DOHH2 (cell line): Measurements from ENCODE around the gene PRSS56.

Source experiments
- H3F3A ChIP-seq: fragments of 200-600 bp; sonication (generic), shearing (Covaris generic); 2 replicates; pipeline ENCODE4 v1.6.0; 2016; ENCODE audit warnings: antibody characterized with exemption, mild to moderate bottlenecking; ENCODE audit not compliant: control insufficient read depth, insufficient read depth
- H3K27ac ChIP-seq: fragments of 200-600 bp; sonication (generic); 2 replicates; pipeline ENCODE4 v1.5.1; 2014; ENCODE audit warnings: low read depth, mild to moderate bottlenecking, low read length, moderate library complexity
- H3K27me3 ChIP-seq: fragments of 200-600 bp; sonication (generic); 2 replicates; pipeline ENCODE4 v1.6.1; 2014; ENCODE audit warnings: mild to moderate bottlenecking, low read length, mixed read lengths; ENCODE audit not compliant: control insufficient read depth
- H3K36me3 ChIP-seq: fragments of 200-600 bp; sonication (generic); 2 replicates; pipeline ENCODE4 v1.6.1; 2014; ENCODE audit warnings: mild to moderate bottlenecking, low read length, moderate library complexity, mixed read lengths; ENCODE audit not compliant: control insufficient read depth
- H3K4me1 ChIP-seq: fragments of 200-600 bp; sonication (generic); 2 replicates; pipeline ENCODE4 v1.6.1; 2014; ENCODE audit warnings: mild to moderate bottlenecking, low read length, mixed read lengths; ENCODE audit not compliant: control insufficient read depth
- H3K4me2 ChIP-seq: fragments of 200-600 bp; sonication (generic); 2 replicates; pipeline ENCODE4 v1.6.0; 2014; ENCODE audit warnings: mild to moderate bottlenecking, low read length, moderate library complexity
- H3K4me3 ChIP-seq: fragments of 200-600 bp; sonication (generic); 2 replicates; pipeline ENCODE4 v1.5.1; 2014; ENCODE audit warnings: mild to moderate bottlenecking, low read length, mixed read lengths
- H3K79me2 ChIP-seq: fragments of 200-600 bp; sonication (generic); 2 replicates; pipeline ENCODE4 v1.6.1; 2014; ENCODE audit warnings: mild to moderate bottlenecking, low read length, mixed read lengths; ENCODE audit not compliant: control insufficient read depth
- H3K9me2 ChIP-seq: fragments of 200-600 bp; sonication (generic); replicated peaks from 2 replicates; pipeline ENCODE4 v1.6.1; 2014; ENCODE audit warnings: mild to moderate bottlenecking, low read length, mixed read lengths; ENCODE audit not compliant: control insufficient read depth
- H3K9me3 ChIP-seq: fragments of 200-600 bp; sonication (generic); 2 replicates; pipeline ENCODE4 v1.6.1; 2014; ENCODE audit warnings: antibody characterized with exemption, low read length, mixed read lengths; ENCODE audit not compliant: control insufficient read depth, insufficient read depth
- H4K20me1 ChIP-seq: fragments of 200-600 bp; sonication (generic); 2 replicates; pipeline ENCODE4 v1.6.0; 2014; ENCODE audit warnings: low read depth, mild to moderate bottlenecking, antibody characterized with exemption, low read length, moderate library complexity; ENCODE audit not compliant: control insufficient read depth, insufficient read depth
- EZH2phosphoT487 ChIP-seq: fragments of 200-600 bp; sonication (generic); IDR thresholded peaks from 2 replicates; pipeline ENCODE4 v1.6.1; 2017; ENCODE audit warnings: borderline replicate concordance, mild to moderate bottlenecking, antibody characterized with exemption, low read length, moderate library complexity, mixed read lengths
- TF ChIP-seq, protein P1 (sequence below): fragments of 200-600 bp; sonication (generic); IDR thresholded peaks from one replicate; pipeline ENCODE4 v1.5.1; 2014; ENCODE audit warnings: antibody characterized with exemption, mild to moderate bottlenecking, low read depth, low read length; ENCODE audit not compliant: poor library complexity, severe bottlenecking

The PRSS56 gene

DNA sequence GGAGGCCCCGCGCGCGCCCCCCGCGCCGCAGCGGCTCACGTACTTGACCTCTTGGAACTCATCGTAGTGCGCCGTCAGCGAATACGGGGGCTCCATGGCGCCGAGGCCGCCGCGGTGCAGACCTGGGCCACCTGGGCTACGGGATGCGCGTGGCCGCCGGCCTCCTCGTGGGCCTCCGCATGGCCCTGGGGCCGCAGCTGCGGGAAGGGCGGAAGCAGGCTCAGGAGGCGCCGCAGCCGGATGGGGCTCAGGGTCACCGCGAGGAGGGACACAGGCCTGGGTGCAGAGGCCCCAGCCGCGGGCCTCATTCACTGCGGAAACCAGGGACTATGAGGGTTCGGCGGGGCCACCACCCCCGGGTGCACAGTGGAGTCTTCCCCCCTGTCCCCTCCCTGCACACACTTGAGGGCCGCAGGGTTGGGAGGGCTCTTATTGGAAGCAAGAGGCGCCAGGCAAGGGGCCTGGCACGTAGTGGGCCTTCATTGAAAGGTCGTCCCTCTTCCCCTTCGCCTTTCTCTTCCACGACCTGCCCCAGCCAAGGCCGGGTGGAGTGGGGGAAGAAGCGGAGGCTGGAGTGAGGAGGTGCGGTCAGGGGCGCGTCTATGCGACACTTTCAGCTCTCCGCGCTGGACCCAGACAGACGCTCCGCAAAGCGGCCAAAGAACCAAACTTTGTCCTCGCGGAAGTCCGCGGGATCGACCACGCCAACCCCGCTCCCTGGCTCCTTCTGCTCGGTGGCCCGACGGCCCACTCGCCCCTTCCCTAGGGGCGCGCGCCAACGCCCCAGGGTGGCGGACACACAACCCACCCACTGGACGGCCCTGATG, 33.4 kb upstream of the PRSS56 start:
- Histone ChIP-seq H3K79me2 (no peaks in the 10 kb centered on the region), H3K4me2 (0 out of 2 replicates have a peak overlapping the region, but pooled peaks have one; percentile 8), H3K9me3 (no peaks in the 10 kb centered on the region), H3K27ac (no peak overlapping the region), H3K36me3 (no peaks in the 10 kb centered on the region), H3K4me1 (no peaks in the 10 kb centered on the region), H3K4me3 (no peak overlapping the region), H3K27me3 (no peaks in the 10 kb centered on the region), H3F3A (no peaks in the 10 kb centered on the region), H3K9me2 (no peaks in the 10 kb centered on the region), H4K20me1 (no peaks in the 10 kb centered on the region)
- TF ChIP-seq EZH2phosphoT487, result no peak

DNA sequence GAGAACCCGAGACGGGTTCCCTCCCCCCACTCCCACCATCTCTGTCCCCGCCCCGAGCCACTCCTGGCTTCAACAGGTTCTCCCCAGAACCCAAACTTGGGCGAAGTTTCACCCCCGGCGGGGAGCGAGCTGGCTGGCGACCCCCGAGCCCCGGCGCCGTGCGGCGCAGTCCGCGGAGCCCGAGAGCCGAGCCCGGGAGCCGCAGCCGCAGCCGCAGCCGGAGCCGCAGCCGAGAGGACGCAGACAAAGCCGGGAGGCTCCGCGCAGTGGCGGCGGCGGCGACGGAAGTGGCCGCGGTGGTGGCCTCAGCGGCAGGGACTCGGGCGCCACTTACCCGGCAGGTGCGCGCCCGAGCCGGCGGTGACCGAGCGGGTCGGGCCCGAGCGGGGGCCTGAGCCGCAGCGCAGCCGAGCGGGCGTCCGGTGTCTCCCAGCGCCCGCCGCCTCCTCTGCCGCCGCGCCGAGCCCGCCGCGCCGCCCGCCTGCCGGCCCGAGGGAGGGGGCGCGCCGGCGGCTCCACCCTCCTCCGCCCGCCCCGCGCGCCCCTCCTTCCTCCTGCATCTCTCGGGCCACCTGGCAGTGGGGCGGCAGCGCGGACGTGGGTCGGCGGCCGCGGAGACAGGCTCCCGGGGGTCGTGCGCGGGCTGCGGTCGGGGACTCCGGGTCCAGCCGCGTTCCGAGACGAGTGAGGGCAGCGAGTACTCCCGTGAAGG, 32.6 kb upstream of the PRSS56 start, which contains the start of gene ECEL1:
Gene ECEL1 (minus strand): TSS at position 450 of the 712 bp plus-strand sequence. CDS start 1,181 bp downstream, outside the sequence.
- Histone ChIP-seq H3K4me2 (0 out of 2 replicates have a peak within 1 kb of the TSS, but pooled peaks have one; percentile 8), H3K4me3 (no peak within 1 kb of the TSS), H3K79me2 (no peaks in the 10 kb centered on the region), H3F3A (no peaks in the 10 kb centered on the region), H3K9me3 (no peaks in the 10 kb centered on the region), H3K27me3 (no peaks in the 10 kb centered on the region), H4K20me1 (no peaks in the 10 kb centered on the region), H3K4me1 (no peaks in the 10 kb centered on the region), H3K27ac (no peak within 1 kb of the TSS), H3K36me3 (no peaks in the 10 kb centered on the region), H3K9me2 (no peaks in the 10 kb centered on the region)
- no peak for TF ChIP-seq EZH2phosphoT487
- TF ChIP-seq, protein P1, sequence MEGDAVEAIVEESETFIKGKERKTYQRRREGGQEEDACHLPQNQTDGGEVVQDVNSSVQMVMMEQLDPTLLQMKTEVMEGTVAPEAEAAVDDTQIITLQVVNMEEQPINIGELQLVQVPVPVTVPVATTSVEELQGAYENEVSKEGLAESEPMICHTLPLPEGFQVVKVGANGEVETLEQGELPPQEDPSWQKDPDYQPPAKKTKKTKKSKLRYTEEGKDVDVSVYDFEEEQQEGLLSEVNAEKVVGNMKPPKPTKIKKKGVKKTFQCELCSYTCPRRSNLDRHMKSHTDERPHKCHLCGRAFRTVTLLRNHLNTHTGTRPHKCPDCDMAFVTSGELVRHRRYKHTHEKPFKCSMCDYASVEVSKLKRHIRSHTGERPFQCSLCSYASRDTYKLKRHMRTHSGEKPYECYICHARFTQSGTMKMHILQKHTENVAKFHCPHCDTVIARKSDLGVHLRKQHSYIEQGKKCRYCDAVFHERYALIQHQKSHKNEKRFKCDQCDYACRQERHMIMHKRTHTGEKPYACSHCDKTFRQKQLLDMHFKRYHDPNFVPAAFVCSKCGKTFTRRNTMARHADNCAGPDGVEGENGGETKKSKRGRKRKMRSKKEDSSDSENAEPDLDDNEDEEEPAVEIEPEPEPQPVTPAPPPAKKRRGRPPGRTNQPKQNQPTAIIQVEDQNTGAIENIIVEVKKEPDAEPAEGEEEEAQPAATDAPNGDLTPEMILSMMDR, result no peak

DNA sequence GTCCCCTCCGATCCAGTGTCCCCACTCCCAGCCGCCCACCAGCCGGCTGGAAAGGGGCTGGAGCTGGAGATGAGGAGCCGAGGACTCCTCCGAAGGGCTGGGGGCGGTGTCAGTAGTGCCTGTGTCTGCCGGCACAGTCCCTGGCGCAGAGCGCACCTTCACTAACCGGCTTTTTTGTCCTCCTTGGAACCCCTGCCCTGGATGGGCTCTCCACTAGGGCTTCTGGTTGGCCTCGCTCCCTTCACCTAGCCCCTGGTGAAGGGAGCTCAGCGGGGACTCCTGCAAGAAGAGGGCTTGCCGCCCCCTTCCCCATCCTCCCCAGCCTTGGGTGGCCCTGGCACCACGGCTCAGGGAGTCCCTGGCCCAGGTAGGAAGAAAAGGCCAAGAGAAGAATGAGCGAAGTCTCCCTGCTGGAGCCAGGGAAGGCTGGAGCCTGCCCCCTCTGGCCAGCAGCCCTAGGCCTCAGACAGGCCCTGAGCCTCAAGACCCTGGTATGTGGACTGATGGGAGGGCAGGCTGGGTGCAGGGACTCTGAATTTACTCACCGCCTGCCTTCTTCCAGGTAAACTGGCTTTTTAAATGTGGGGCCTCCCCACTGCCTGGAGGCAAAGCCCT, 32.0 kb upstream of the PRSS56 start:
- H3K27me3 ChIP-seq, result no peaks in the 10 kb centered on the region
- no peaks in the 10 kb centered on the region for H4K20me1 ChIP-seq

More for the DNA sequence above, 32.0 kb upstream of the PRSS56 start:
- H3F3A ChIP-seq, result no peaks in the 10 kb centered on the region
- no peaks in the 10 kb centered on the region for H3K4me1 ChIP-seq
- no peaks in the 10 kb centered on the region for H3K9me2 ChIP-seq
- TF ChIP-seq, protein P1, result no peak
- TF ChIP-seq EZH2phosphoT487, result no peak
- H3K4me3 ChIP-seq, result no peak overlapping the region
- no peak overlapping the region for H3K27ac ChIP-seq
- H3K9me3 ChIP-seq, result no peaks in the 10 kb centered on the region
- no peaks in the 10 kb centered on the region for H3K36me3 ChIP-seq
- H3K4me2 ChIP-seq, result no peak overlapping the region
- no peaks in the 10 kb centered on the region for H3K79me2 ChIP-seq
